Neural progenitor cell (in vitro differentiated cells): ENCODE measurements around the gene PYCR2. TPM values are rescaled to one million over a fixed set of nuclear protein-coding genes. Genes with fewer than 3 reads are reported as not detected.

Experiments used
- DNase-seq: peaks from one replicate; pipeline ENCODE4 v3.0.0-alpha.2; 2016; ENCODE audit warnings: low spot score
- H2AFZ ChIP-seq: fragments of 200-600 bp; sonication (generic); replicated peaks from 2 replicates; pipeline ENCODE4 v1.6.1; 2016; ENCODE audit warnings: antibody characterized with exemption
- H3F3A ChIP-seq: fragments of 200-600 bp; sonication (generic); 2 replicates; pipeline ENCODE4 v1.6.1; 2016; ENCODE audit warnings: antibody characterized with exemption, low read depth
- H3K27ac ChIP-seq: fragments of 200-600 bp; sonication (generic); 2 replicates; pipeline ENCODE4 v1.5.1; 2016; ENCODE audit warnings: mild to moderate bottlenecking
- H3K27me3 ChIP-seq: fragments of 200-600 bp; sonication (generic); 2 replicates; pipeline ENCODE4 v1.6.1; 2016; ENCODE audit warnings: mild to moderate bottlenecking, moderate library complexity
- H3K36me3 ChIP-seq: fragments of 200-600 bp; sonication (generic); 2 replicates; pipeline ENCODE4 v1.5.1; 2016
- H3K4me1 ChIP-seq: fragments of 200-600 bp; sonication (generic); 2 replicates; pipeline ENCODE4 v1.6.1; 2016; ENCODE audit warnings: mixed run types
- H3K4me2 ChIP-seq: fragments of 200-600 bp; sonication (generic); 2 replicates; pipeline ENCODE4 v1.6.1; 2016
- H3K4me3 ChIP-seq: fragments of 200-600 bp; sonication (generic); 2 replicates; pipeline ENCODE4 v1.5.1; 2016
- H3K79me2 ChIP-seq: fragments of 200-600 bp; sonication (generic); 2 replicates; pipeline ENCODE4 v1.6.1; 2016; ENCODE audit warnings: low read depth
- H3K9ac ChIP-seq: fragments of 200-600 bp; sonication (generic); 2 replicates; pipeline ENCODE4 v1.6.1; 2016
- H3K9me3 ChIP-seq: fragments of 200-600 bp; sonication (generic); 2 replicates; pipeline ENCODE4 v1.5.1; 2016; ENCODE audit warnings: low read depth
- H4K20me1 ChIP-seq: fragments of 200-600 bp; sonication (generic); 2 replicates; pipeline ENCODE4 v1.6.1; 2016; ENCODE audit warnings: low read depth
- H3K27ac Mint-ChIP-seq: 3 replicates; pipeline ENCODE4 v1.8.0; 2021; ENCODE audit warnings: mixed read lengths
- H3K27me3 Mint-ChIP-seq: 2 replicates; pipeline ENCODE4 v1.8.0; 2022; ENCODE audit warnings: low read depth, mild to moderate bottlenecking, inconsistent platforms, moderate library complexity, mixed read lengths; ENCODE audit not compliant: insufficient read depth
- H3K36me3 Mint-ChIP-seq: 3 replicates; pipeline ENCODE4 v1.8.0; 2021; ENCODE audit warnings: mixed read lengths
- H3K4me1 Mint-ChIP-seq: 3 replicates; pipeline ENCODE4 v1.8.0; 2021; ENCODE audit warnings: mixed read lengths
- H3K4me3 Mint-ChIP-seq: 3 replicates; pipeline ENCODE4 v1.8.0; 2021; ENCODE audit warnings: mild to moderate bottlenecking, moderate library complexity, mixed read lengths
- H3K9me3 Mint-ChIP-seq: 3 replicates; pipeline ENCODE4 v1.8.0; 2020; ENCODE audit warnings: mixed read lengths
- EZH2 ChIP-seq: fragments of 200-600 bp; sonication (generic); IDR thresholded peaks from 2 replicates; pipeline ENCODE4 v1.6.1; 2017; ENCODE audit warnings: antibody characterized with exemption, mild to moderate bottlenecking, moderate library complexity
- EZH2phosphoT487 ChIP-seq: fragments of 200-600 bp; sonication (generic); IDR thresholded peaks from 2 replicates; pipeline ENCODE4 v1.6.1; 2017; ENCODE audit warnings: antibody characterized with exemption
- total RNA-seq: library from RNA; depleted of rRNA; stranded (reverse); fragments of >200 nt; gene quantifications from 2 replicates; pipeline ENCODE4 v1.2.3, GENCODE V29; 2015; ENCODE audit warnings: low replicate concordance
- TF ChIP-seq, protein P1 (sequence below): fragments of 200-600 bp; sonication (generic); IDR thresholded peaks from 2 replicates; pipeline ENCODE4 v1.5.1; 2017; ENCODE audit warnings: antibody characterized with exemption, mild to moderate bottlenecking

Gene PYCR2
- total RNA-seq, 1 donor from 2014 or later, result 23.8 TPM

- Histone ChIP-seq H3K4me2 (peak overlapping the region; percentile 63), H2AFZ (no peak overlapping the region), H3K9me3 (no peaks in the 10 kb centered on the region), H4K20me1 (no peaks in the 10 kb centered on the region), H3K9ac (no peak overlapping the region), H3F3A (peaks cover 26% of the 10 kb centered on the region), H3K36me3 (no peaks in the 10 kb centered on the region), H3K4me1 (peaks cover 44% of the 10 kb centered on the region), H3K79me2 (no peaks in the 10 kb centered on the region), H3K27me3 (peaks cover 12% of the 10 kb centered on the region), H3K27ac (peak overlapping the region; percentile 69), H3K4me3 (no peak overlapping the region)
- Mint-ChIP-seq H3K27me3 (peaks cover 7% of the 10 kb centered on the region), H3K4me1 (peaks cover 52% of the 10 kb centered on the region), H3K36me3 (no peaks in the 10 kb centered on the region), H3K4me3 (no peak overlapping the region), H3K27ac (peak overlapping the region; percentile 89), H3K9me3 (no peaks in the 10 kb centered on the region)
- no peak for DNase-seq
- TF ChIP-seq, protein P1, sequence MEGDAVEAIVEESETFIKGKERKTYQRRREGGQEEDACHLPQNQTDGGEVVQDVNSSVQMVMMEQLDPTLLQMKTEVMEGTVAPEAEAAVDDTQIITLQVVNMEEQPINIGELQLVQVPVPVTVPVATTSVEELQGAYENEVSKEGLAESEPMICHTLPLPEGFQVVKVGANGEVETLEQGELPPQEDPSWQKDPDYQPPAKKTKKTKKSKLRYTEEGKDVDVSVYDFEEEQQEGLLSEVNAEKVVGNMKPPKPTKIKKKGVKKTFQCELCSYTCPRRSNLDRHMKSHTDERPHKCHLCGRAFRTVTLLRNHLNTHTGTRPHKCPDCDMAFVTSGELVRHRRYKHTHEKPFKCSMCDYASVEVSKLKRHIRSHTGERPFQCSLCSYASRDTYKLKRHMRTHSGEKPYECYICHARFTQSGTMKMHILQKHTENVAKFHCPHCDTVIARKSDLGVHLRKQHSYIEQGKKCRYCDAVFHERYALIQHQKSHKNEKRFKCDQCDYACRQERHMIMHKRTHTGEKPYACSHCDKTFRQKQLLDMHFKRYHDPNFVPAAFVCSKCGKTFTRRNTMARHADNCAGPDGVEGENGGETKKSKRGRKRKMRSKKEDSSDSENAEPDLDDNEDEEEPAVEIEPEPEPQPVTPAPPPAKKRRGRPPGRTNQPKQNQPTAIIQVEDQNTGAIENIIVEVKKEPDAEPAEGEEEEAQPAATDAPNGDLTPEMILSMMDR, result no peak
- TF ChIP-seq EZH2phosphoT487 (no peak), EZH2 (no peak)
Observed at GRCh38 chr1:225944951-225945350, 20.9 kb upstream of the PYCR2 start.

DNA sequence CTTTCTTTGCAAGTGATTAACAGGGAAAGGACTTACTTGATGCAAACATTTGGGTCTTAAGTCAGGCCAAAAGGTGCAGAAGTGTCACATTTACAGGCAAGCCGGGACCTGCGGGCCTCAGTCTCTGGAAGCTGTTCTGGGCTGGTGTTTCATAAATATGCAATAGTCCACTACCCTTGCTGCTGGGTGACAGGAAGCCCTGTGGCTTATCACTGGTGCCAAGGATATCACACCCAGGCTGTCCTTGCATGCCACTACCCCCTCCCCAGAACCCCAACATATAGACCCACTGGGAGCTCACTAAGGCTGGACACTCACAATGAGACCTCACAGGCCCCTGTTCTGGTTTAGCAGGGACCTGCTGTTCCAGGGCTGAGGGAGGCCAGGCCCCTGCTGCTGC is 20.3 kb upstream of the PYCR2 start:
- peaks cover 51% of the 10 kb centered on the region for H3K4me1 Mint-ChIP-seq
- Histone ChIP-seq H3K4me1 (peaks cover 44% of the 10 kb centered on the region), H4K20me1 (no peaks in the 10 kb centered on the region), H3K27me3 (peaks cover 18% of the 10 kb centered on the region), H3F3A (peaks cover 26% of the 10 kb centered on the region), H3K4me3 (no peak overlapping the region), H3K9me3 (no peaks in the 10 kb centered on the region), H3K9ac (no peak overlapping the region), H2AFZ (no peak overlapping the region), H3K27ac (no peak overlapping the region), H3K36me3 (no peaks in the 10 kb centered on the region), H3K4me2 (peak overlapping the region; percentile 63), H3K79me2 (no peaks in the 10 kb centered on the region)
- no peak for TF ChIP-seq EZH2
- H3K4me3 Mint-ChIP-seq, result no peak overlapping the region
- H3K27ac Mint-ChIP-seq, result no peak overlapping the region
- no peak for DNase-seq
- H3K27me3 Mint-ChIP-seq, result peaks cover 7% of the 10 kb centered on the region
- H3K9me3 Mint-ChIP-seq, result no peaks in the 10 kb centered on the region
- H3K36me3 Mint-ChIP-seq, result no peaks in the 10 kb centered on the region

- DNase-seq, result no peak
- Histone ChIP-seq H3K4me3 (no peak overlapping the region), H2AFZ (no peak overlapping the region), H3K27me3 (peaks cover 26% of the 10 kb centered on the region), H3K79me2 (no peaks in the 10 kb centered on the region), H3K4me2 (no peak overlapping the region), H4K20me1 (no peaks in the 10 kb centered on the region), H3K4me1 (peaks cover 36% of the 10 kb centered on the region), H3K9me3 (no peaks in the 10 kb centered on the region), H3K27ac (no peak overlapping the region), H3F3A (peaks cover 18% of the 10 kb centered on the region), H3K36me3 (no peaks in the 10 kb centered on the region), H3K9ac (no peak overlapping the region)
- TF ChIP-seq, protein P1, result no peak
- no peak for TF ChIP-seq EZH2phosphoT487
- no peak for TF ChIP-seq EZH2
- no peaks in the 10 kb centered on the region for H3K9me3 Mint-ChIP-seq
- H3K36me3 Mint-ChIP-seq, result no peaks in the 10 kb centered on the region
- H3K27me3 Mint-ChIP-seq, result peaks cover 7% of the 10 kb centered on the region
- H3K4me1 Mint-ChIP-seq, result peaks cover 43% of the 10 kb centered on the region
- no peak overlapping the region for H3K4me3 Mint-ChIP-seq
- H3K27ac Mint-ChIP-seq, result no peak overlapping the region
Observed at GRCh38 chr1:225943582-225943981, 19.5 kb upstream of the PYCR2 start.

- H3K9me3 Mint-ChIP-seq, result no peaks in the 10 kb centered on the region
- no peaks in the 10 kb centered on the region for H3K36me3 Mint-ChIP-seq
- no peaks in the 10 kb centered on the region for H3K79me2 ChIP-seq
- H3K4me3 ChIP-seq, result no peak overlapping the region
- H2AFZ ChIP-seq, result no peak overlapping the region
- H3K4me2 ChIP-seq, result no peak overlapping the region
- H3K9ac ChIP-seq, result no peak overlapping the region
- H4K20me1 ChIP-seq, result no peaks in the 10 kb centered on the region
- peaks cover 7% of the 10 kb centered on the region for H3K27me3 Mint-ChIP-seq
- H3K27ac ChIP-seq, result no peak overlapping the region
- H3K4me3 Mint-ChIP-seq, result no peak overlapping the region
- TF ChIP-seq EZH2phosphoT487 (no peak), EZH2 (no peak)
- TF ChIP-seq, protein P1, result no peak
- no peak overlapping the region for H3K27ac Mint-ChIP-seq
- H3K27me3 ChIP-seq, result peaks cover 28% of the 10 kb centered on the region
- no peaks in the 10 kb centered on the region for H3K9me3 ChIP-seq
- no peaks in the 10 kb centered on the region for H3K36me3 ChIP-seq
- H3K4me1 Mint-ChIP-seq, result peaks cover 42% of the 10 kb centered on the region
- DNase-seq, result no peak
- peaks cover 36% of the 10 kb centered on the region for H3K4me1 ChIP-seq
- peaks cover 17% of the 10 kb centered on the region for H3F3A ChIP-seq
Observed at GRCh38 chr1:225942574-225942973, 18.5 kb upstream of the PYCR2 start.
